Measurements from ENCODE around the gene HS6ST1.

GRCh38 chr2:128323555-128323931 is 4.9 kb upstream of the HS6ST1 start:
- TF ChIP-seq, protein P1, sequence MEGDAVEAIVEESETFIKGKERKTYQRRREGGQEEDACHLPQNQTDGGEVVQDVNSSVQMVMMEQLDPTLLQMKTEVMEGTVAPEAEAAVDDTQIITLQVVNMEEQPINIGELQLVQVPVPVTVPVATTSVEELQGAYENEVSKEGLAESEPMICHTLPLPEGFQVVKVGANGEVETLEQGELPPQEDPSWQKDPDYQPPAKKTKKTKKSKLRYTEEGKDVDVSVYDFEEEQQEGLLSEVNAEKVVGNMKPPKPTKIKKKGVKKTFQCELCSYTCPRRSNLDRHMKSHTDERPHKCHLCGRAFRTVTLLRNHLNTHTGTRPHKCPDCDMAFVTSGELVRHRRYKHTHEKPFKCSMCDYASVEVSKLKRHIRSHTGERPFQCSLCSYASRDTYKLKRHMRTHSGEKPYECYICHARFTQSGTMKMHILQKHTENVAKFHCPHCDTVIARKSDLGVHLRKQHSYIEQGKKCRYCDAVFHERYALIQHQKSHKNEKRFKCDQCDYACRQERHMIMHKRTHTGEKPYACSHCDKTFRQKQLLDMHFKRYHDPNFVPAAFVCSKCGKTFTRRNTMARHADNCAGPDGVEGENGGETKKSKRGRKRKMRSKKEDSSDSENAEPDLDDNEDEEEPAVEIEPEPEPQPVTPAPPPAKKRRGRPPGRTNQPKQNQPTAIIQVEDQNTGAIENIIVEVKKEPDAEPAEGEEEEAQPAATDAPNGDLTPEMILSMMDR (IDR thresholded peaks at IDR 0.05 in 8 of 11, conservative IDR thresholded peaks at IDR 0.05 in 3 of 11) = no peak
- TF ChIP-seq POLR2A (IDR thresholded peaks at IDR 0.05) = no peak

Data from spleen (tissue), 7 donors.